ENCODE measurements around the gene CACNG4. TPM values are rescaled to one million over a fixed set of nuclear protein-coding genes. Genes with fewer than 3 reads are reported as not detected.

Gene CACNG4
- total RNA-seq, 1 experiment from 2014 or later = 6.3 TPM

DNA sequence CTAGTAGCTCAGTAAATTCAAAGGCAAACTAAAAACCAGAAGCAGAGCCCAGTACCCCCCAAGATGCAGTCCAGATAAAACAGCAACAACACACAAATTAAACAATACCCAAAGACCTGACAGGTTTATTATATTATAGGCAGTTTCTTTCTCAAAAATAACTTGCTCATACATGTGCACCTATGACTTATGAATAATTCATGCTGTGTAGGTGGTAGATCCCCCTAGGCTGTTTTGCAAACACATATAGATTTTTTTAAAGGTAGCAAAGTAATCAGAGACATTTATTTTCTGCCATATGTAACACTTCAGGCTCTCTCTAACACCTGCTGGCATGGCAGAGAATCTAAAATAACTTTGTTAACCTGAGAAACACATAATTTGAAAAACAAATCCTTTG lies 107.1 kb downstream of the CACNG4 start:
- Histone ChIP-seq H3K23ac (ENCODE audit: insufficient read length, low read depth, low read length) (no peak overlapping the region), H3K23me2 (ENCODE audit: insufficient read length, low read depth, low read length, poor library complexity, severe bottlenecking) (no peaks in the 10 kb centered on the region), H2AK5ac (ENCODE audit: insufficient read length, low read length) (no peak overlapping the region), H3K9ac (ENCODE audit: extremely low read depth, insufficient read length, low read length) (no peak overlapping the region), H3K4me2 (ENCODE audit: insufficient read depth, insufficient read length, low read length) (no peak overlapping the region), H3K79me2 (ENCODE audit: insufficient read depth, low read length) (no peaks in the 10 kb centered on the region), H3K4me1 (ENCODE audit: insufficient read depth, low read length) (no peaks in the 10 kb centered on the region; the same call in 1 of the 2 replicates), H3K27me3 (ENCODE audit: insufficient read depth, low read length) (no peaks in the 10 kb centered on the region), H4K5ac (ENCODE audit: insufficient read length, low read depth, low read length) (no peak overlapping the region), H4K91ac (ENCODE audit: insufficient read length, low read depth, low read length) (no peak overlapping the region), H2BK12ac (ENCODE audit: insufficient read length, low read depth, low read length) (no peak overlapping the region), H2AFZ (ENCODE audit: low read length) (no peak overlapping the region), H4K8ac (replicated peaks; ENCODE audit: insufficient read length, low read depth, low read length) (no peak overlapping the region), H3K14ac (ENCODE audit: insufficient read depth, low read length) (no peak overlapping the region), H3K79me1 (ENCODE audit: insufficient read depth, low read depth, low read length, poor library complexity, severe bottlenecking) (no peaks in the 10 kb centered on the region), H3K27ac (ENCODE audit: insufficient read length, low read depth, low read length) (no peak overlapping the region), H2BK5ac (ENCODE audit: insufficient read length, low read length) (no peak overlapping the region), H2BK20ac (ENCODE audit: low read depth, low read length, poor library complexity, severe bottlenecking) (no peak overlapping the region), H3T11ph (ENCODE audit: low read length) (no peak overlapping the region), H2BK120ac (ENCODE audit: low read depth, low read length, poor library complexity, severe bottlenecking) (no peak overlapping the region), H4K20me1 (ENCODE audit: control insufficient read depth, insufficient read depth, insufficient read length) (no peaks in the 10 kb centered on the region), H3K56ac (ENCODE audit: insufficient read length, low read depth, low read length) (no peak overlapping the region), H3K18ac (ENCODE audit: insufficient read length, low read depth, low read length) (no peak overlapping the region), H2BK15ac (ENCODE audit: low read depth, low read length) (no peak overlapping the region), H3K9me3 (ENCODE audit: control insufficient read depth, low read depth, low read length) (no peaks in the 10 kb centered on the region), H3K4ac (ENCODE audit: low read depth, low read length) (no peak overlapping the region)
- peaks cover 9 to 13% of the 10 kb centered on the region in 2 experiments for H3K4me1 Mint-ChIP-seq
- H3K9me3 Mint-ChIP-seq = no peaks in the 10 kb centered on the region
- TF ChIP-seq, protein P1, sequence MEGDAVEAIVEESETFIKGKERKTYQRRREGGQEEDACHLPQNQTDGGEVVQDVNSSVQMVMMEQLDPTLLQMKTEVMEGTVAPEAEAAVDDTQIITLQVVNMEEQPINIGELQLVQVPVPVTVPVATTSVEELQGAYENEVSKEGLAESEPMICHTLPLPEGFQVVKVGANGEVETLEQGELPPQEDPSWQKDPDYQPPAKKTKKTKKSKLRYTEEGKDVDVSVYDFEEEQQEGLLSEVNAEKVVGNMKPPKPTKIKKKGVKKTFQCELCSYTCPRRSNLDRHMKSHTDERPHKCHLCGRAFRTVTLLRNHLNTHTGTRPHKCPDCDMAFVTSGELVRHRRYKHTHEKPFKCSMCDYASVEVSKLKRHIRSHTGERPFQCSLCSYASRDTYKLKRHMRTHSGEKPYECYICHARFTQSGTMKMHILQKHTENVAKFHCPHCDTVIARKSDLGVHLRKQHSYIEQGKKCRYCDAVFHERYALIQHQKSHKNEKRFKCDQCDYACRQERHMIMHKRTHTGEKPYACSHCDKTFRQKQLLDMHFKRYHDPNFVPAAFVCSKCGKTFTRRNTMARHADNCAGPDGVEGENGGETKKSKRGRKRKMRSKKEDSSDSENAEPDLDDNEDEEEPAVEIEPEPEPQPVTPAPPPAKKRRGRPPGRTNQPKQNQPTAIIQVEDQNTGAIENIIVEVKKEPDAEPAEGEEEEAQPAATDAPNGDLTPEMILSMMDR (conservative IDR thresholded peaks at IDR 0.05) = no peak
- no peak overlapping the region for H3K27ac Mint-ChIP-seq
- H3K4me3 Mint-ChIP-seq = no peak overlapping the region
- no peaks in the 10 kb centered on the region for H3K27me3 Mint-ChIP-seq (ENCODE audit: low read depth)
- DNase-seq = no peak
- peaks cover 0 to 5% (median 0%) of the 10 kb centered on the region in 3 experiments; a peak in 3 of 7 replicates for H3K36me3 Mint-ChIP-seq (ENCODE audit: insufficient read depth in 1 of 3, low read depth in 3 of 3)

Data from H9 (cell line).